IMR-90 (cell line): ENCODE measurements around the gene RNF144B. TPM values are rescaled to one million over a fixed set of nuclear protein-coding genes. Genes with fewer than 3 reads are reported as not detected.
A peak's percentile ranks its signal among the peaks of the same experiment; 100 is the strongest.

Experiments used
- ATAC-seq: fragments of 200-7000 bp; cut with Tn5 transposase; 2 replicates; pipeline ENCODE4 v1.9.1; 2020; ENCODE audit warnings: low read depth, mild to moderate bottlenecking, moderate library complexity
- BruUV-seq: library from RNA; stranded (reverse); fragments of 400-500 nt; replicated peaks from 2 replicates; lab custom pipeline; 2021; lab: Mats Ljungman, UMichigan
- CTCF ChIA-PET: fragments of 300-600 bp; formaldehyde crosslinking; extraction: SDS; loops from one replicate; lab custom pipeline; 2021; ENCODE audit warnings: antibody characterized with exemption; lab: Yijun Ruan, JAX
- POLR2A ChIA-PET: fragments of 300-600 bp; sonication (Branson Sonifier 250); formaldehyde crosslinking; loops from one replicate; lab custom pipeline; 2022; ENCODE audit warnings: antibody characterized with exemption; ENCODE audit not compliant: unreplicated experiment; lab: Charles Lee
- DNase-seq: peaks from one replicate; pipeline ENCODE4 v3.0.0; 2013
- H2AFZ ChIP-seq: replicated peaks from 2 replicates; pipeline ENCODE3; 2013; ENCODE audit warnings: low read length, mild to moderate bottlenecking; ENCODE audit not compliant: poor library complexity
- H2AK5ac ChIP-seq: 2 replicates; pipeline ENCODE4 v1.6.1; 2013; ENCODE audit warnings: low read depth, low read length, inconsistent platforms
- H2AK9ac ChIP-seq: replicated peaks from 2 replicates; pipeline ENCODE3; 2013; ENCODE audit warnings: mild to moderate bottlenecking, low read depth, low read length, moderate library complexity; ENCODE audit not compliant: poor library complexity
- H2BK120ac ChIP-seq: 2 replicates; pipeline ENCODE4 v1.6.1; 2013; ENCODE audit warnings: low read depth, low read length, inconsistent platforms
- H2BK15ac ChIP-seq: 3 replicates; pipeline ENCODE4 v1.6.1; 2013; ENCODE audit warnings: low read depth, low read length, inconsistent platforms
- H2BK20ac ChIP-seq: 2 replicates; pipeline ENCODE4 v1.6.1; 2013; ENCODE audit warnings: low read depth, mild to moderate bottlenecking, inconsistent platforms, low read length, moderate library complexity
- H2BK5ac ChIP-seq: 2 replicates; pipeline ENCODE4 v1.6.1; 2013; ENCODE audit warnings: mild to moderate bottlenecking, low read depth, low read length, inconsistent platforms; ENCODE audit not compliant: poor library complexity, severe bottlenecking
- H3K14ac ChIP-seq: replicated peaks from 2 replicates; pipeline ENCODE4 v1.6.1; 2013; ENCODE audit warnings: low read depth, low read length, inconsistent platforms
- H3K18ac ChIP-seq: 2 replicates; pipeline ENCODE4 v1.6.1; 2013; ENCODE audit warnings: low read depth, low read length, control low read depth
- H3K23ac ChIP-seq: 2 replicates; pipeline ENCODE4 v1.6.1; 2013; ENCODE audit warnings: low read depth, low read length, inconsistent platforms
- H3K27ac ChIP-seq: 2 replicates; pipeline ENCODE4 v1.5.1; 2013; ENCODE audit warnings: mild to moderate bottlenecking, control low read depth, low read length; ENCODE audit not compliant: insufficient read depth
- H3K27me3 ChIP-seq: 2 replicates; pipeline ENCODE4 v1.6.1; 2013; ENCODE audit warnings: low read length; ENCODE audit not compliant: control insufficient read depth, insufficient read depth
- H3K36me3 ChIP-seq: 2 replicates; pipeline ENCODE4 v1.6.1; 2013; ENCODE audit warnings: low read length, mixed read lengths; ENCODE audit not compliant: control insufficient read depth, insufficient read depth
- H3K4ac ChIP-seq: 2 replicates; pipeline ENCODE4 v1.6.1; 2013; ENCODE audit warnings: low read depth, low read length, inconsistent platforms
- H3K4me1 ChIP-seq: 2 replicates; pipeline ENCODE4 v1.6.1; 2013; ENCODE audit warnings: low read length, mixed read lengths; ENCODE audit not compliant: control insufficient read depth, insufficient read depth
- H3K4me2 ChIP-seq: 2 replicates; pipeline ENCODE4 v1.6.1; 2013; ENCODE audit warnings: low read depth, mild to moderate bottlenecking, control low read depth, low read length, moderate library complexity
- H3K4me3 ChIP-seq: 2 replicates; pipeline ENCODE4 v1.5.1; 2013; ENCODE audit warnings: low read depth, mild to moderate bottlenecking, control low read depth, low read length, moderate library complexity; ENCODE audit not compliant: insufficient read depth
- H3K56ac ChIP-seq: 2 replicates; pipeline ENCODE4 v1.6.1; 2013; ENCODE audit warnings: low read length, inconsistent platforms; ENCODE audit not compliant: insufficient read depth; ENCODE audit errors: extremely low read depth
- H3K79me1 ChIP-seq, 2 experiments: 2 replicates each; pipeline ENCODE4 v1.6.1; 2013; ENCODE audit warnings: low read length in 2 of 2, inconsistent platforms in 1 of 2, low read depth in 1 of 2
- H3K9ac ChIP-seq: 2 replicates; pipeline ENCODE4 v1.6.1; 2013; ENCODE audit warnings: low read depth, low read length, control low read depth
- H3K9me1 ChIP-seq: 2 replicates; pipeline ENCODE4 v1.6.1; 2013; ENCODE audit warnings: low read length, inconsistent platforms; ENCODE audit not compliant: insufficient read depth
- H3K9me3 ChIP-seq: 2 replicates; pipeline ENCODE4 v1.6.1; 2013; ENCODE audit warnings: low read length; ENCODE audit not compliant: control insufficient read depth, insufficient read depth
- H4K20me1 ChIP-seq: 2 replicates; pipeline ENCODE4 v1.6.1; 2013; ENCODE audit warnings: low read length, inconsistent platforms; ENCODE audit not compliant: insufficient read depth
- H4K5ac ChIP-seq: 2 replicates; pipeline ENCODE4 v1.6.1; 2013; ENCODE audit warnings: mild to moderate bottlenecking, low read depth, low read length, control low read depth
- H4K8ac ChIP-seq, 2 experiments: 2 replicates each; pipeline ENCODE4 v1.6.1; 2013; ENCODE audit warnings: low read depth in 2 of 2, low read length in 2 of 2, control low read depth in 1 of 2, inconsistent platforms in 1 of 2
- H4K91ac ChIP-seq: 2 replicates; pipeline ENCODE4 v1.6.1; 2013; ENCODE audit warnings: low read depth, low read length, inconsistent platforms; ENCODE audit not compliant: insufficient read depth
- BHLHE40 ChIP-seq: fragments of 150-350 bp; IDR thresholded peaks from 2 replicates; pipeline ENCODE4 v1.6.1; 2016; ENCODE audit warnings: mild to moderate bottlenecking, low read depth, low read length
- CHD1 ChIP-seq: IDR thresholded peaks from 2 replicates; pipeline ENCODE4 v1.6.1; 2012; ENCODE audit warnings: low read depth, low read length, improper control_type of control experiment
- ELK1 ChIP-seq: fragments of 150-350 bp; IDR thresholded peaks from 2 replicates; pipeline ENCODE4 v1.6.1; 2016; ENCODE audit warnings: low read depth, mild to moderate bottlenecking, low read length, moderate library complexity, borderline replicate concordance
- FOS ChIP-seq: fragments of 150-350 bp; IDR thresholded peaks from 2 replicates; pipeline ENCODE4 v1.6.1; 2016; ENCODE audit warnings: low read depth, low read length
- MXI1 ChIP-seq: IDR thresholded peaks from 2 replicates; pipeline ENCODE4 v1.6.1; 2012; ENCODE audit warnings: low read depth, mild to moderate bottlenecking, low read length, moderate library complexity, borderline replicate concordance
- RAD21 ChIP-seq: IDR thresholded peaks from 2 replicates; pipeline ENCODE4 v1.6.1; 2012; ENCODE audit warnings: low read length, improper control_type of control experiment
- RFX5 ChIP-seq: IDR thresholded peaks from 2 replicates; pipeline ENCODE4 v1.8.0; 2012; ENCODE audit warnings: low read depth, mild to moderate bottlenecking, low read length, moderate library complexity
- USF2 ChIP-seq: fragments of 150-350 bp; IDR thresholded peaks from 2 replicates; pipeline ENCODE4 v1.6.1; 2017; ENCODE audit warnings: mild to moderate bottlenecking, antibody characterized with exemption, low read length, low read depth
- WGBS, 2 experiments: methylation state at CpG; one replicate each; pipeline versions ENCODE4 v1.1.5 to v1.1.7; 2013; ENCODE audit warnings: missing lambda C conversion rate in 2 of 2; ENCODE audit not compliant: insufficient read length in 1 of 2; ENCODE audit errors: extremely low coverage in 2 of 2; 5-methylcytosine and 5-hydroxymethylcytosine counted together
- dilution Hi-C: fragments of 300-500 bp; cut with HindIII; formaldehyde crosslinking; loops from one replicate; pipeline ENCODE4 v1.14.3; 2018; ENCODE audit warnings: low sequenced_read_pairs; ENCODE audit not compliant: unreplicated experiment
- in situ Hi-C: fragments of 300-500 bp; cut with MboI; formaldehyde crosslinking; loops from 3 replicates; pipeline ENCODE4 v1.14.3; 2019; ENCODE audit warnings: low sequenced_read_pairs, inconsistent platforms, mixed read lengths
- intact Hi-C: fragments of 100-400 bp; cut with micrococcal nuclease; formaldehyde crosslinking; loops from 2 replicates; pipeline ENCODE4 v1.10.0; 2022
- polyA plus RNA-seq, 3 experiments: library from polyadenylated mRNA; depleted of rRNA; stranded (reverse); fragments of >200 nt; gene quantifications; 2 replicates each; pipeline ENCODE4 v1.2.3, GENCODE V29; 2012; ENCODE audit warnings: low replicate concordance in 1 of 3
- total RNA-seq: library from RNA; depleted of rRNA; stranded (reverse); fragments of >200 nt; gene quantifications from 2 replicates; pipeline ENCODE4 v1.2.3, GENCODE V29; 2012

RNF144B gene
- total and polyA plus RNA-seq, 2 of the 4 experiments (the other 2 are of a cell fraction): 0.44 to 2.7 TPM

GRCh38 chr6:18477301-18477941 lies 90.3 kb downstream of the RNF144B start:
- CTCF ChIA-PET: no interaction called here
- H4K8ac ChIP-seq: no peak overlapping the region
- WGBS, 2 experiments: no CpG with 5 or more reads among the region's 2 CpGs
- no TSS peak for BruUV-seq
- intact Hi-C loops: no loop called here
- H3K36me3 ChIP-seq: no peaks in the 10 kb centered on the region
- no peaks in the 10 kb centered on the region for H4K20me1 ChIP-seq
- H2AK9ac ChIP-seq: no peak overlapping the region
- no peak overlapping the region for H2AFZ ChIP-seq
- dilution Hi-C loops: no loop called here
- in situ Hi-C loops: no loop called here
- H3K27me3 ChIP-seq: peaks cover 4% of the 10 kb centered on the region
- H3K4me1 ChIP-seq: no peaks in the 10 kb centered on the region
- no peak overlapping the region for H3K4ac ChIP-seq
- H2AK5ac ChIP-seq: no peak overlapping the region
- no peak overlapping the region for H3K56ac ChIP-seq
- H3K9me3 ChIP-seq: no peaks in the 10 kb centered on the region
- DNase-seq: peak; percentile 21
- H3K9ac ChIP-seq: no peak overlapping the region
- H3K14ac ChIP-seq: no peak overlapping the region
- no peak overlapping the region for H2BK20ac ChIP-seq
- H3K79me1 ChIP-seq: no peaks in the 10 kb centered on the region
- H3K27ac ChIP-seq: no peak overlapping the region
- no peak overlapping the region for H2BK120ac ChIP-seq
- H4K91ac ChIP-seq: no peak overlapping the region
- POLR2A ChIA-PET: no interaction called here
- H2BK15ac ChIP-seq: no peak overlapping the region
- H4K5ac ChIP-seq: no peak overlapping the region
- H3K23ac ChIP-seq: no peak overlapping the region
- H2BK5ac ChIP-seq: no peak overlapping the region
- H3K4me2 ChIP-seq: no peak overlapping the region
- no peak for ATAC-seq
- H3K9me1 ChIP-seq: peaks cover 3% of the 10 kb centered on the region; the same call in 1 of the 2 replicates
- TF ChIP-seq RFX5: no peak
- TF ChIP-seq FOS: no peak
- no peak for TF ChIP-seq RAD21
- TF ChIP-seq MXI1: no peak
- no peak for TF ChIP-seq CHD1
- TF ChIP-seq USF2: no peak
- TF ChIP-seq ELK1: no peak
- no peak for TF ChIP-seq BHLHE40
- H3K4me3 ChIP-seq: no peak overlapping the region
- no peak overlapping the region for H3K18ac ChIP-seq
